Epithelial cell of prostate (primary cell): Measurements from ENCODE around the gene NDC1.
A peak's percentile ranks its signal among the peaks of the same experiment; 100 is the strongest.
"Not testable (repeated sequence)": the region's sequence is repeated elsewhere in the genome, so short reads cannot be mapped to it uniquely, and the experiment has no call there.

Experiments
- DNase-seq: peaks from one replicate; pipeline ENCODE4 v3.0.0-alpha.2; 2011; ENCODE audit warnings: low read depth, low spot score
- H3K27ac ChIP-seq: fragments of 450-650 bp; 2 replicates; pipeline ENCODE4 v1.5.1; 2017; ENCODE audit warnings: mild to moderate bottlenecking

NDC1 gene

GRCh38 chr1:53837924-53838653 lies at the start of gene NDC1:
Gene NDC1 (minus strand): TSS chr1:53838296. CDS start chr1:53838261, 35 bp downstream.
- DNase-seq, result peak; percentile 81
- H3K27ac ChIP-seq, result peak within 1 kb of the TSS; percentile 94

GRCh38 chr1:53883600-53883999 lies 45.5 kb upstream of the NDC1 start:
- not testable (repeated sequence) for H3K27ac ChIP-seq, DNase-seq

GRCh38 chr1:53881853-53882252 lies 43.8 kb upstream of the NDC1 start:
- not testable (repeated sequence) for H3K27ac ChIP-seq, DNase-seq

GRCh38 chr1:53878492-53879105 lies 40.5 kb upstream of the NDC1 start:
- H3K27ac ChIP-seq, result no peak overlapping the region
- DNase-seq, result no peak

GRCh38 chr1:53875150-53875549 lies 37.1 kb upstream of the NDC1 start:
- not testable (repeated sequence) for H3K27ac ChIP-seq, DNase-seq

GRCh38 chr1:53871773-53872484 lies 33.8 kb upstream of the NDC1 start:
- DNase-seq, result no peak

GRCh38 chr1:53871221-53871620 lies 33.1 kb upstream of the NDC1 start:
- DNase-seq, result no peak
- H3K27ac ChIP-seq, result no peak overlapping the region

More at GRCh38 chr1:53871773-53872484, 33.8 kb upstream of the NDC1 start:
- no peak overlapping the region for H3K27ac ChIP-seq

- DNase-seq, result no peak
- H3K27ac ChIP-seq, result no peak overlapping the region
Observed at GRCh38 chr1:53869454-53870117, 31.5 kb upstream of the NDC1 start.

- DNase-seq, result no peak
- H3K27ac ChIP-seq, result no peak overlapping the region
Observed at GRCh38 chr1:53868565-53868964, 30.5 kb upstream of the NDC1 start.

GRCh38 chr1:53862507-53862906 lies 24.4 kb upstream of the NDC1 start:
- H3K27ac ChIP-seq, result no peak overlapping the region

GRCh38 chr1:53860967-53861411 lies 22.9 kb upstream of the NDC1 start:
- H3K27ac ChIP-seq, result no peak overlapping the region

More at GRCh38 chr1:53862507-53862906, 24.4 kb upstream of the NDC1 start:
- DNase-seq, result no peak

GRCh38 chr1:53851571-53852285 lies 13.6 kb upstream of the NDC1 start:
- DNase-seq, result no peak
- H3K27ac ChIP-seq, result no peak overlapping the region

More at GRCh38 chr1:53860967-53861411, 22.9 kb upstream of the NDC1 start:
- DNase-seq, result no peak

- H3K27ac ChIP-seq, result no peak overlapping the region
- no peak for DNase-seq
Observed at GRCh38 chr1:53850082-53850673, 12.1 kb upstream of the NDC1 start.

- no peak overlapping the region for H3K27ac ChIP-seq
- DNase-seq, result no peak
Observed at GRCh38 chr1:53847980-53848379, 9.9 kb upstream of the NDC1 start.

- DNase-seq, result no peak
- no peak overlapping the region for H3K27ac ChIP-seq
Observed at GRCh38 chr1:53842347-53842746, 4.3 kb upstream of the NDC1 start.

- H3K27ac ChIP-seq, result peak overlapping the region; percentile 94
- no peak for DNase-seq
Observed at GRCh38 chr1:53838654-53838974, 518 bp upstream of the NDC1 start.

- DNase-seq, result no peak
- H3K27ac ChIP-seq, result peak overlapping the region; percentile 94
Observed at GRCh38 chr1:53837646-53837923, 511 bp downstream of the NDC1 start.

- no peak for DNase-seq
- H3K27ac ChIP-seq, result no peak overlapping the region
Observed at GRCh38 chr1:53835491-53835890, 2.6 kb downstream of the NDC1 start.

- no peak for DNase-seq
- no peak overlapping the region for H3K27ac ChIP-seq
Observed at GRCh38 chr1:53834776-53835175, 3.3 kb downstream of the NDC1 start.

GRCh38 chr1:53833393-53833792 lies 4.7 kb downstream of the NDC1 start:
- H3K27ac ChIP-seq, result no peak overlapping the region
- no peak for DNase-seq
